Measurements from ENCODE around the gene FKRP. TPM values are rescaled to one million over a fixed set of nuclear protein-coding genes. Genes with fewer than 3 reads are reported as not detected.

Gene FKRP
- total RNA-seq, 4 donors from 2014 or later, result 15.7 to 20.4 (median 17.7) TPM

- Histone ChIP-seq H3K9me3 (no peaks in the 10 kb centered on the region), H3K36me3 (no peaks in the 10 kb centered on the region), H3K27me3 (no peaks in the 10 kb centered on the region), H3K4me1 (peaks cover 0 to 36% (median 19%) of the 10 kb centered on the region in 4 donors), H3K4me3 (no peak overlapping the region), H3K27ac (no peak overlapping the region)
- WGBS, 2 donors, result 89 to 91% methylated on average over 8 of the region's 8 CpGs
- DNase-seq (ENCODE audit: low spot score in 2 of 2), result no peak
- TF ChIP-seq CTCF (IDR thresholded peaks at IDR 0.05) (no peak), POLR2A (IDR thresholded peaks at IDR 0.05) (no peak), EP300 (IDR thresholded peaks at IDR 0.05) (no peak)
These were observed 43.5 kb downstream of the FKRP start for GRCh38 chr19:46789371-46789770.

- H3K9me3 ChIP-seq, result no peaks in the 10 kb centered on the region
- H3K27ac ChIP-seq, result no peak overlapping the region
- TF ChIP-seq POLR2A (IDR thresholded peaks at IDR 0.05) (no peak), CTCF (IDR thresholded peaks at IDR 0.05) (no peak), EP300 (IDR thresholded peaks at IDR 0.05) (no peak)
- WGBS, 2 donors, result 59 to 64% methylated on average over 5 of the region's 5 CpGs
- DNase-seq (ENCODE audit: low spot score in 2 of 2), result no peak
- peaks cover 0 to 19% (median 6%) of the 10 kb centered on the region in 4 donors for H3K4me1 ChIP-seq
- no peaks in the 10 kb centered on the region for H3K27me3 ChIP-seq
- no peak overlapping the region for H3K4me3 ChIP-seq
- H3K36me3 ChIP-seq, result no peaks in the 10 kb centered on the region
These were observed 46.1 kb downstream of the FKRP start for GRCh38 chr19:46791944-46792343.

GRCh38 chr19:46797881-46798280 is 52.0 kb downstream of the FKRP start:
- TF ChIP-seq POLR2A (IDR thresholded peaks at IDR 0.05), result no peak
- TF ChIP-seq EP300 (IDR thresholded peaks at IDR 0.05), result no peak
- TF ChIP-seq CTCF (IDR thresholded peaks at IDR 0.05), result no peak
- Histone ChIP-seq H3K9me3 (no peaks in the 10 kb centered on the region), H3K27me3 (no peaks in the 10 kb centered on the region), H3K4me1 (peaks cover 0 to 9% (median 2%) of the 10 kb centered on the region in 4 donors), H3K4me3 (no peak overlapping the region), H3K27ac (no peak overlapping the region), H3K36me3 (no peaks in the 10 kb centered on the region)
- WGBS, 2 donors, result 94% methylated on average over 1 of the region's 1 CpG
- DNase-seq (ENCODE audit: low spot score in 2 of 2), result no peak

- TF ChIP-seq EP300 (IDR thresholded peaks at IDR 0.05) (no peak), CTCF (IDR thresholded peaks at IDR 0.05) (no peak), POLR2A (IDR thresholded peaks at IDR 0.05) (no peak)
- H3K9me3 ChIP-seq, result no peaks in the 10 kb centered on the region
- 92 to 100% methylated on average over 2 of the region's 2 CpGs for WGBS, 2 donors
These were observed 52.9 kb downstream of the FKRP start for GRCh38 chr19:46798713-46799112.

GRCh38 chr19:46802152-46802551 is 56.3 kb downstream of the FKRP start:
- Histone ChIP-seq H3K9me3 (no peaks in the 10 kb centered on the region), H3K4me3 (no peak overlapping the region), H3K4me1 (no peaks in the 10 kb centered on the region), H3K27me3 (no peaks in the 10 kb centered on the region), H3K36me3 (no peaks in the 10 kb centered on the region), H3K27ac (no peak overlapping the region)
- no peak for TF ChIP-seq EP300 (IDR thresholded peaks at IDR 0.05)
- TF ChIP-seq POLR2A (IDR thresholded peaks at IDR 0.05), result no peak
- no peak for TF ChIP-seq CTCF (IDR thresholded peaks at IDR 0.05)
- WGBS, 2 donors, result 91 to 92% methylated on average over 5 of the region's 5 CpGs
- no peak for DNase-seq (ENCODE audit: low spot score in 2 of 2)

More at GRCh38 chr19:46798713-46799112, 52.9 kb downstream of the FKRP start:
- Histone ChIP-seq H3K4me3 (no peak overlapping the region), H3K27ac (no peak overlapping the region), H3K27me3 (no peaks in the 10 kb centered on the region), H3K36me3 (no peaks in the 10 kb centered on the region), H3K4me1 (peaks cover 0 to 9% (median 2%) of the 10 kb centered on the region in 4 donors)
- DNase-seq (ENCODE audit: low spot score in 2 of 2), result no peak
